Suppressor macrophage treated with lipopolysaccharide for 1 hour (primary cell): ENCODE data around the gene PAM.
"Not testable (repeated sequence)": the region's sequence is repeated elsewhere in the genome, so short reads cannot be mapped to it uniquely, and the experiment has no call there.

Experiments
- DNase-seq, 3 donors: peaks; one replicate each; pipeline ENCODE4 v3.0.0-alpha.2; 2020 to 2022

Gene PAM

GRCh38 chr5:103003872-103004271 is 248.8 kb downstream of the PAM start:
- DNase-seq: no peak

- DNase-seq: no peak
Measured at GRCh38 chr5:103005276-103005675, 250.2 kb downstream of the PAM start.

DNA sequence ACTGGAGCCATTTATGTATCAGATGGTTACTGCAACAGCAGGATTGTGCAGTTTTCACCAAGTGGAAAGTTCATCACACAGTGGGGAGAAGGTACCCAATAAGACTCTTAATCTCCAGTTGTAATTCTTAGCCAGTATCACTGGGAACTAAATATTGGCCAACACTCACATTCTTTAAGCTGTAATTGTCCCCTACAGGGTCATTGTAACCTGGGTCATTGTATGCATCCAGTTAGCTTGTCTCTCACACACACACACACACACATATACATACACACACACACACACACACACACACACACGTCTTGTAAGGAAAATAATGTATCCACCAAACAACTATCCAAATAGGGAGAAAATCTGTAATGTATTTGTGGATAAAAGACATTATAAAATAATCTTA is 251.8 kb downstream of the PAM start:
- DNase-seq: no peak

DNA sequence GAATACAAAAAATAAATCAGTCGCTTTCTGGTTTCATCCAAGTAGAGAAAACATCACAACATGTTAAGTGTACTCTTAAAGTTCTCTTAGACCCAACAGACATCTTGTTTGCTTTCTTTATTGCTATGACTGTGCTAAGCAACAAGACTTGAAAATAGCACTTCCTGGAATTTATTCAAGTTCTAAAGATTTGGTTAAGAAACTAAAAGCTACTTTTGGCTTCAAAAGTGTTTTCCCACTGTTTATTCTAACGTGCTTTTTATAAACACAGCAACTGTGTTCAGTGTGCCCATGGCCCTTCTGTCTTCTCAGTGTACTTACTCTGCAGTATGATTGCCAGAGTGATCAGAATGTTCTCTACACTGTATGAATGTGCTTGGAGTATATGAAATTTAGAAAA is 255.1 kb downstream of the PAM start:
- no peak for DNase-seq

- DNase-seq: peak in 2 of 3 donors; percentile 21 to 29
Measured at GRCh38 chr5:103013933-103014552, 258.9 kb downstream of the PAM start.

- no peak for DNase-seq
Measured at GRCh38 chr5:103014983-103015382, 259.9 kb downstream of the PAM start.

GRCh38 chr5:103016167-103016566 is 261.1 kb downstream of the PAM start:
- no peak for DNase-seq

DNA sequence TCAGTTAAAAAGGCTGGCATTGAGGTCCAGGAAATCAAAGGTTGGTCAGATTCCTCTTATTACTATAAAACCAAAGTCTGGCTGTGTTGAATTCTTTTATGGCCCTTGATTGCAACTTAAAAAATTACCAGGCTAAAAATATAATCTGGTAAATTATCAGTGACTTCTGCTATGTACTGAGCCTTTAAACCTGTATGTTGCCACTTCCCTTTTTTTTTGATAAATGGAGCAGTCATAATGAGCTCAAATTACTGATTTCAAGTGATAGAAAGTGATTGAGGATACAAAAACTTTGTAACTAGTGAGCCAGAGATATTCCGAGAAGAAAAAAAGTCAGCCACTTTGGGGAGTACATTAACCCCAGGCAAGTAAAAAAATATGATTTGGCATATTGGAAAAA is 264.7 kb downstream of the PAM start:
- no peak for DNase-seq

GRCh38 chr5:103021314-103021713 is 266.2 kb downstream of the PAM start:
- DNase-seq: peak in 1 of 3 donors; percentile 22

- DNase-seq: no peak
Measured at GRCh38 chr5:103027267-103027666, 272.2 kb downstream of the PAM start.

GRCh38 chr5:103031607-103032006 is 276.5 kb downstream of the PAM start:
- peak in 1 of 3 donors; percentile 5 for DNase-seq

GRCh38 chr5:103033696-103034095 is 278.6 kb downstream of the PAM start:
- no peak for DNase-seq

- no peak for DNase-seq
Measured at GRCh38 chr5:103034662-103035392, 279.7 kb downstream of the PAM start.

- DNase-seq: no peak
Measured at GRCh38 chr5:103035701-103036100, 280.6 kb downstream of the PAM start.

DNA sequence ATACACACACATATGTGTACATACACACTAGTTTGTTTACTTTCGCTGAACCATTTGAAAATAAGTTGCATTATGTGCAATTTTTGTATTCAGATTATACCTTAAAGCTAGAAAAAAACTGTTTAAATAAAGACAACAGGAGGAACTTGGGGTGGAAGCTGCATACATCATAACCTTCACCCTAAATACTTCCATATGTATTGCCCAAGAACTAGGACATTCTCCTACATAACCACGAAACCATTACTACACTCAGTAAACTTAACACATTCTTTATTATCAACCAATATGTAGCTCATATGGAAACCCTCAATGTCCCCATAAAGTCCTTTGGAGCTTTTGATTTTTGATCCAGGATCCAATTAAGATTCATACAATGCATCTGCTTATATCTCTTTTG is 281.5 kb downstream of the PAM start:
- DNase-seq: no peak

- no peak for DNase-seq
Measured at GRCh38 chr5:103037673-103038455, 282.8 kb downstream of the PAM start.

DNA sequence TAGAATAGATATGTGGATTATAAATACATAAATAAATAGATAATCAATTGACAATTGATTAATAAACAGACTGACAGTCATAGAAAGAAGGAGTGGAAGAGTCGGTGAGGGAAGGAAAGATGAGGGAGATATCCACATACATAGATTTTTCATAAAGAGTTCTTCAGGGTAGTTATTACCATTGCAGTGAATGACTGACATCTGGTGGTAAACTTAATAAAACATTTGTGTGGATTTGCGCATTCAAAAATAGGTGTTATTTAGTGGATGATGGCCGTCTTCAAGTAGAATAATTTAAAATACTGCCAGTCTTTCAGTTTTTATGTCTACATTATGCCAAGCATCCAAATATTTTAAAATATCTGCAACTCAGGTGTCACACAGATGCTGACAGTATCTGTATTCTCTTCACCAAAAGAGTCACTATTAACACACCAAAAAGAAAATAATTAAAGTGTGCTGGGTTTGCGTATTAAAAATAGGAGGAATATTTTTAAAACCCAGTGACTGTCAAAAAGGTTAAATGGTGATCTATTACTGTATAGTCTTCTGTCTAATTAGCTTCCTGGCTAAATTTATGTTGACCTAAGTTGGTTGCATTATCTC is 286.1 kb downstream of the PAM start:
- peak; percentile 32 to 63 (median 55) for DNase-seq

DNA sequence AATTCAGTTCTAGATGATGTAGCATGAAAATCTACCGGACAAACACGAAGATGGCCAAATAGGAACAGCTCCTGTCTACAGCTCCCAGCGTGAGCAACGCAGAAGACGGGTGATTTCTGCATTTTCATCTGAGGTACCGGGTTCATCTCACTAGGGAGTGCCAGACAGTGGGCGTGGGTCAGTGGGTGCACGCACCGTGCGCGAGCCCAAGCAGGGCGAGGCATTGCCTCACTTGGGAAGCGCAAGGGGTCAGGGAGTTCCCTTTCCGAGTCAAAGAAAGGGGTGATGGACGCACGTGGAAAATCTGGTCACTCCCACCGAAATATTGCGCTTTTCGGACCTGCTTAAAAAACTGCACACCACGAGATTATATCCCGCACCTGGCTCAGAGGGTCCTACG is 291.6 kb downstream of the PAM start:
- DNase-seq: not testable (repeated sequence)

DNA sequence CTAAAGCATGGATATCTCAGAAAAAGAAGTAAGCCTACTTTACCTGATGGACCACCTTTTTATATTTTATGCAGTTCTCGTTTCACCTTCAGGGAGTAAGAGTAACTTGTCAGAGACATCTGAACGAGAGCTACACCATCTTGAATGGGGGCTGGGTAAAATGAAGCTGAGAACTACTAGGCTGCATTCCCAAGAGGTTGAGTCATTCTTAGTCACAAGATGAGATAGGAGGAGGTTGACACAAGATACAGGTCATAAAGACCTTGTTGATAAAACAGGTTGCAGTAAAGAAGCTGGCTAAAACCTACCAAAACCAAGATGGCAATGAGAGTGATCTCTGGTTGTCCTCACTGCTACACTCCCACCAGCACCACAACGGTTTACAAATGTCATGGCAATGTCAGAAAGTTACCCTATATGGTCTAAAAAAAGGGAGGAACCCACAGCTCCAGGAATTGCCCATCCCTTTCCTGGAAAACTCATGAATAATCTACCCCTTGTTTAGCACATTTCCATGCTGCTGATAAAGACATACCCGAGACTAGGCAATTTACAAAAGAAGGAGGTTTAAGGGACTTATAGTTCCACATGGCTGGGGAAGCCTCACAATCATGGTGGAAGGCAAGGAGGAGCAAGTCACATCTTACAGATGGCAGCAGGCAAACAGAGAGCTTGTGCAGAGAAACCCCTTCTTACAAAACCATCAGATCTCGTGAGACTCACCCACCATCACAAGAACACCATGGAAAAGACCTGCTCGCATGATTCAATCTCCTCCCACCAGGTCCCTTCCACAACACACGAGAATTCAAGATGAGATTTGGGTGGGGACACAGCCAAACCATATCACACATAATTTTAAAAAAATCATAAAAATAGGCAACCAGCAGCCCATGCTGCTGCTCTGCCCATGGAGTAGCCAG is 302.4 kb downstream of the PAM start:
- no peak for DNase-seq

DNA sequence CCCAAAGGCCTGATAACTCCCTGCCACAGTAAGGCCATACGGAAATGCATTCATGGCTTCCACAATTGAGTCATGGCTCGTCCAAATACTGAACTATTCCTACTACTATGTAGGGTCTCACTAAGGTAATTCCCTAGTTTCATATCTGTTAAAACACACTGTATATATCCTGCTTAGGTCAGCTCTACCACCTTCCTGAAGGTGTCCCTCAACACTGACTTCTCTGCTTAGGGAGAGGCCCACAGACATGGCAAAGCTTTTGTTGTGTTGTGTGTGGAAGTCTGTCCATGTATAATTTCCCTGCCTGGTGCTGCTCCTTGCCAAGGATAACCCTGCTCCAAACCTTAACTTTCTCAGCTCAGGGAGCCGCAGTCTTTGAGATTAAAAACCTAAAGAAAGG is 304.4 kb downstream of the PAM start:
- no peak for DNase-seq

- DNase-seq: no peak
Measured at GRCh38 chr5:103060424-103060954, 305.4 kb downstream of the PAM start.

DNA sequence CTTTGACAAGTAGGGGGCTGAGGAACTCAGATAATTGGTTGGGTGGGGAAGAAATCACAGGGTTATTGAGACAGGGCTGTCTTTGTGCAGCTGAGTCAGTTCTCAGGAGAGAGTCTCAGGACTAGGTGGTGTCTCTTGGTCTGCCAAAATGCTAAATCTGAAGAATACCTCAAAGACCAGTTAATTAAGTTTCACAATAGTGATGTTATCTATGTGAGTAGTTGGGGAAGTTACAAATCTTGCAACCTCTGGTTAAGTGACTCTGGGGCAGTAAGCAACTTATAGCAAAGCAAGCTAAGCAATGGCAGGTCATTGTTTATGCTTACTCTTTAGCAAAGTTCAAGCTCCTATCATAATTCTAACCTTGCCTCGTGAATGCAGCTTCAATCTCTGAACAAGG is 311.2 kb downstream of the PAM start:
- peak in 2 of 3 donors; percentile 1 to 19 for DNase-seq
